Neural crest cell (in vitro differentiated cells): ENCODE data around the gene ADRA1B. TPM values are rescaled to one million over a fixed set of nuclear protein-coding genes. Genes with fewer than 3 reads are reported as not detected.

Experiments used
- DNase-seq: peaks from one replicate; pipeline ENCODE4 v3.0.0; 2021; ENCODE audit warnings: low read depth, mixed read lengths, low spot score
- H3K27ac Mint-ChIP-seq: one replicate; pipeline ENCODE4 v1.8.0; 2021; ENCODE audit warnings: mild to moderate bottlenecking, mixed read lengths; ENCODE audit not compliant: unreplicated experiment
- H3K27me3 Mint-ChIP-seq: 2 replicates; pipeline ENCODE4 v1.8.0; 2021; ENCODE audit warnings: low read depth, mild to moderate bottlenecking, mixed read lengths
- H3K36me3 Mint-ChIP-seq: 2 replicates; pipeline ENCODE4 v1.8.0; 2021; ENCODE audit warnings: low read depth, mild to moderate bottlenecking, mixed read lengths
- H3K4me1 Mint-ChIP-seq: 2 replicates; pipeline ENCODE4 v1.8.0; 2021; ENCODE audit warnings: mixed read lengths
- H3K4me3 Mint-ChIP-seq: one replicate; pipeline ENCODE4 v1.8.0; 2021; ENCODE audit warnings: mild to moderate bottlenecking, mixed read lengths
- H3K9me3 Mint-ChIP-seq: 2 replicates; pipeline ENCODE4 v1.8.0; 2021; ENCODE audit warnings: mixed read lengths
- CTCF ChIP-seq: fragments of 200-600 bp; sonication (generic); conservative IDR thresholded peaks from 2 replicates; pipeline ENCODE4 v1.5.0; 2021; ENCODE audit warnings: antibody characterized with exemption, mild to moderate bottlenecking
- total RNA-seq: library from RNA; stranded (reverse); gene quantifications from 2 replicates; pipeline ENCODE4 v1.2.1, GENCODE V29; 2021

The ADRA1B gene
- total RNA-seq, 1 donor from 2014 or later, result 0.19 TPM

DNA sequence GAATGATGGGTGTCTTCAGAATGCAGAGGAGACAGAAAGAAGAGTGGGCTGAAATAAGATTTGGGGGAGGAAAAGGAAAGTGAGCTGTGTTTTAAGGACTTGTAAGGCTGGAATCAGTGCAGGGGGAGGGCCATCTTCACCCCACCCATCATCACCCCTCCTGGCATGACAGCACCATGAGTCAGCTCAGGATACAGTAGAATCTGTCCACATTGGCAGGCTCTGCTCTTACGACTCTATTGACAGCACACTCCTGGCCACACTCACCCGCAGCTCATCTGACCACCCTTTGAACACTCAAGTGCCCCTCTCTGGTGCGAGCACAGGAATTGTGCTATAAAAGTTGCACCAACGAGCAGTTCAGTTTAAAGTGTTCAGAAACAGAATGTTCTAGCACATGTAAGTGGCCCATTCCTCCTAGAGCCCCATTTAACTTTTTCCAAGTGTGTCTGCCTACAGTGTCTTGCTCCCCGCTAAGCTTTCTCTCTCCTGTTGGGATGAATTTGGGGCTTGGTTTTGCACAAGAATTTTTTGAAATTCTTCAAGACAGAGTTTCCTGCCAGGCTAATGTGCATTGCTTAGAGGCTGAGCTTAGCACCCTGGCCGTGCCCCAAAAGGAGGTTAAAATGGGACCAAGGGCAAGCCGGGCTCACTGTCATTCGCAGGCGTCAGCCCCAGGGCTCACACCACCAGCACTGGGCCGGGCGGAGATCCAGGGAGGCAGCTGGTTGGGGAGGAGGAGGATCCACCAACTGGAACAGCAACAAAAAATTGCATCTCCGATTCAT, 12.0 kb downstream of the ADRA1B start:
- Mint-ChIP-seq H3K27ac (no peak overlapping the region), H3K9me3 (no peaks in the 10 kb centered on the region), H3K27me3 (peaks cover 16% of the 10 kb centered on the region), H3K36me3 (no peaks in the 10 kb centered on the region), H3K4me3 (no peak overlapping the region), H3K4me1 (no peaks in the 10 kb centered on the region)
- no peak for TF ChIP-seq CTCF
- no peak for DNase-seq

- no peak for DNase-seq
- no peaks in the 10 kb centered on the region for H3K36me3 Mint-ChIP-seq
- no peaks in the 10 kb centered on the region for H3K4me1 Mint-ChIP-seq
- H3K9me3 Mint-ChIP-seq, result no peaks in the 10 kb centered on the region
- no peak overlapping the region for H3K4me3 Mint-ChIP-seq
- no peak for TF ChIP-seq CTCF
- peaks cover 16% of the 10 kb centered on the region for H3K27me3 Mint-ChIP-seq
- H3K27ac Mint-ChIP-seq, result no peak overlapping the region
These were observed 12.9 kb downstream of the ADRA1B start for GRCh38 chr5:159929176-159929575.

- no peak for TF ChIP-seq CTCF
- Mint-ChIP-seq H3K4me1 (peaks cover under 1% of the 10 kb centered on the region), H3K9me3 (peaks cover 2% of the 10 kb centered on the region), H3K27ac (peak overlapping the region; percentile 35), H3K36me3 (no peaks in the 10 kb centered on the region), H3K27me3 (peaks cover 3% of the 10 kb centered on the region), H3K4me3 (no peak overlapping the region)
- DNase-seq, result no peak
These were observed 17.5 kb downstream of the ADRA1B start for GRCh38 chr5:159933531-159934485.

DNA sequence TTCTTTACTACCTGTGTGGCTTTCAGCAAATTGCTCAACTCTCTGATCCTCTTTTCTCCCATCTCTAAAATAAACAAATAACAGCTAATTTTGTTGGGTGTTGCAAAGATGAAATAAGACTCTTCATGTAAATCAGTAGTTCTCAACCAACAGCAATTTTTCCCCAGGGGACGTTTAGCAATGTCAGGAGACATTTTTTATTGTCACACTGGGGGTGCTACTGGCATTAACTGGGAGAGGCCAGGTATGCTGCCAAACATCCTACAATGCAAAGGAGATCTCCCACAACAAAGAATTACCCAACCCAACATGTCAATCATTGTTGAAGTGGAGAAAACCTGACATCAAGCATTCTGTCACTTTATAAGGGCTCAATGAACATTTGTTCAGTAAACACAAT, 19.7 kb downstream of the ADRA1B start:
- Mint-ChIP-seq H3K27me3 (peaks cover 3% of the 10 kb centered on the region), H3K9me3 (peaks cover 2% of the 10 kb centered on the region), H3K4me1 (peaks cover 9% of the 10 kb centered on the region), H3K4me3 (no peak overlapping the region), H3K36me3 (no peaks in the 10 kb centered on the region), H3K27ac (no peak overlapping the region)
- no peak for DNase-seq
- no peak for TF ChIP-seq CTCF

DNA sequence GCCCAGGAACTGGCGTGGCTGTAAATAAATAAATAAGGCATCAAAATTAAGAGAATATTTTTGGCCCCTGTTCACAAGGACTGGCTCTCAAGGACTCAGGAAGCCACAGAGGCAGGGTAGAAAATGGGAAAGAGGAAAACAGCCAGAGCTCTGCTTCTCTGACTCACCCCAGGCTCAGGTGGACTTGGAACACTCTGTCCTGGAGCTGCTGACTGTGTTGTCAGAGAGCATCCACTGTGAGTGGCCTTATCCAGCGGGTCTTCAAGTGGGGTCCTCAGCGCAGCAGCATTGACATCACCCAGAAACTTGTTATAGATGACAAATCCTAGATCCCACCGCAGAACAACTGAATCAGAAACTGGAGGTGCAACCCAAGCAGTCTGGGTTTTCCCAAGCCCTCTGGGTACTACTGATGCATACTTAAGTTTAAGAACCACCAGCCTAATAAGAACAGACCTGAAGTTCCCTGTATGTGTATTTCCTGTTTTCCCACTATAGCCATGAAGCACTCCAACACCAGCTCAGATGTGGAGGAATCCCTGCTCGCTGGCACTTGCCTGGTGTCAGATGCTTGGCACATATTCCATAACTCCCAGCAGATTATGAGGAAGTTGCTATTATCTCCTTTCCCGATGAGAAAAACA, 20.5 kb downstream of the ADRA1B start:
- Mint-ChIP-seq H3K4me3 (no peak overlapping the region), H3K27ac (no peak overlapping the region), H3K27me3 (peaks cover 3% of the 10 kb centered on the region), H3K36me3 (no peaks in the 10 kb centered on the region), H3K4me1 (peaks cover 9% of the 10 kb centered on the region), H3K9me3 (peaks cover 4% of the 10 kb centered on the region)
- no peak for TF ChIP-seq CTCF
- no peak for DNase-seq
